ENCODE data around the gene ZCCHC24.
"Not testable (repeated sequence)": the region's sequence is repeated elsewhere in the genome, so short reads cannot be mapped to it uniquely, and the experiment has no call there.

ZCCHC24 gene

DNA sequence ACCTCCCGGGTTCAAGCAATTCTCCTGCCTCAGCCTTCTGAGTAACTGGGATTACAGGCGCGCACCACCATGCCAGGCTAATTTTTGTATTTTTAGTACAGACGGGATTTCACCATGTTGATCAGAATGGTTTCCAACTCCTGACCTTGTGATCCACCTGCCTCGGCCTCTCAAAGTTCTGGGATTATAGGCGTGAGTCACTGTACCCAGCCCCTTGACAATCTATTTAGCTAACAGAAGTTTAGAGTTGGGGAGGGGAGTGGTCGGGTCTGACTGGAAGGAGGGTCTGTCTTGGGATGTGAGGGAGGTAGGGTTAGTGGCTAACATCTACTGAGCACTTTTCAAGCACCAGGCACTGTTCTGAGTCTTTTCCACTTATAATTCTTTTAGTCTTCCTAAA lies 27.0 kb upstream of the ZCCHC24 start:
- no peak for DNase-seq (ENCODE audit: low read depth)

GRCh38 chr10:79471776-79472175 lies 26.4 kb upstream of the ZCCHC24 start:
- DNase-seq (ENCODE audit: low read depth): no peak

DNA sequence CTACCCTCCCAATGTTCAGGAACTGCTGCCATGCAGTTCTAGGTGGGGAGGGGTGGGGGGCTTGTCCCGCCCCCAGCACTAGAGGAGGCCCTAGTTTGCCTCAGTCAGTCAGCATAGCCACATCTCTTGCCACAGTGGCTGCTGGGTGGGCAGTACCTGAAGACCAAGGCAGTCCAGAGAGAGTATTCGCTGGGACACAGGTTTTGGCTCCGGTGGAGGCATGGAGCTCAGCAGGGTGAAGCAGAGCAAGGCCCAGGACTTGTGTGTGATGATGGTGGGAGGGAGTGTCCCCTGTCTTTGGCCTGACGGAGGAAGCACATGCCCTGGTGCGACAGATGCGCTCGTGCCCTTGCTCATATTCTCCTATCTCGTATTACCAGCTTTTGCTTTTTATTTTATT lies 24.7 kb upstream of the ZCCHC24 start:
- DNase-seq (ENCODE audit: low read depth): no peak

- DNase-seq (ENCODE audit: low read depth): no peak
Observed at GRCh38 chr10:79468841-79469585, 23.6 kb upstream of the ZCCHC24 start.

- no peak for DNase-seq (ENCODE audit: low read depth)
Observed at GRCh38 chr10:79468015-79468560, 22.7 kb upstream of the ZCCHC24 start.

DNA sequence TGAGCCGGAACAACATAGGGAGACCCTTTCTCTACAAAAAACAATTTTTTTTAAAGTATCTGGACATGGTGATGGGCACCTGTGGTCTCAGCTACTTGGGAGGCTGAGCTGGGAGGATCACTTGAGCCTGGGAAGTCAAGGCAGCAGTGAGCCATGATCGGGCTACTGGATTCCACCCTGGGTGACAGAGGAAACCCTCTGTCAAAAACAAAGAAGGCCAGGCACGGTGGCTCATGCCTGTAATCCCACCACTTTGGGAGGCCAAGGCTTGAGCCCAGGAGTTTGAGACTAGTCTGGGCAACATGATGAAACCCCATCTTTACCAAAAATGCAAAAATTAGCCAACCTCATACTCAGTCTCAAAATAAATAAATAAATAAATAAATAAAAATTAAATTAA lies 19.9 kb upstream of the ZCCHC24 start:
- DNase-seq (ENCODE audit: low read depth): no peak

DNA sequence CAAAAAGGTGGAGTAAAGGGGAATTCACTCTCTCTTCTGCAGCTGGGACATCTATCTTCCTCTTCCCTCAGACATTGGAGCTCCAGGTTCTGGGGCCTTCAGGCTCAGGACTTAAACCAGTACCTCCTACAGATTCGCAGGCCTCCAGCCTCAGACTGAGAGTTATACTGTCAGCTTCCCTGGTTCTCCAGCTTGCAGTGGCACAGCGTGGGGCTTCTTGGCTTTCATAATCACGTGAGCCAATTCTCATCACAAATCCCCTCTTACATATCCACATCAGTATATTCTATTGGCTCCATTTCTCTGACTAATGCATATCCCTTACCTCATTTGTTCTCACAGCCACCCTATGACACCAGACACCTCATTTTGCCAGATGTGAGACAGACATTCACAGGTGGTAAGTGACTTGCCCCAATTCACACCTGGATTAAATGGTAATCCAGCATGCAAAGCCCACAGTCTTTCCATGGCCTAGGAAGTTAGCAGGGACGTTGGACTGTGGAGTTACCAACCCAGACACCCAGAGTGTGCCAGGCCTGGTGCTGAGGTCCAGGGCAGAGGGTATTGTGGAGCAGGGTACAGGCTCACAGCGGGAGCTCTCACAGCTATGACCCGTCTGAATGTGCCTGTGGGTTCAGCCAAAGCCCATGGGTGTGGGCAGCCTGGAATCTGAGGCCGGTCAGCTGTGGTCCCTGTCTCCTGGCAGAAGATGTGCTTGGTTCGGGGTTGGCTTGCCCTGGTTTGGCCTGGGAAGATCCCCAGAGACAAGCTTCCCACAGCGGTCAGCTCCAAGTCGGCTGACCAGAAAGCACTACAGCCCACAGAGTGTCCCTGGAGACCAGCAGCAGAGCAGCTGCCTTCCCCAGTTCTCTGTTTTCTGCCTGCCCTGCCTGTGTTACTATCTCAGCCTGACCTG lies 18.4 kb upstream of the ZCCHC24 start:
- no peak for DNase-seq (ENCODE audit: low read depth)

- no peak for DNase-seq (ENCODE audit: low read depth)
Observed at GRCh38 chr10:79460687-79461086, 15.3 kb upstream of the ZCCHC24 start.

DNA sequence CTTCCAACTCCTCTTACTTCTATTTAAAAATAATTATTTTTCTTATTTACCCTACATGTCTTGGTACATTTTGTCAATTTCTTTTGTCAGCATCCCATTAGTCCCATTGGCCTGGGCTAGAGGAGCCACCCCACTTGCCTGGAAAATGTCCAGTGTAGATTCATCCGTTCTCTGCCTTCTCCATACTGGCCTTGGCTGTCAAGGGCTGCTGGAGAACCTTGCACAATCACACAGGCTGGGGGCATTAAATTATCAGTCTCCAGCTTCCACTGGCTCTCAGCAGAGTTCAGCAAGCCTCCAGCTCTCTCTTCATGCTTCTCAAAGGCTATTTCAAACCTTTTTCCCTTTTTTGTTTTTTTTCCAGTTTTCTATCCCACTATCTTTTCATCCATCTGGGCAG lies 13.8 kb upstream of the ZCCHC24 start:
- no peak for DNase-seq (ENCODE audit: low read depth)

GRCh38 chr10:79458483-79458882 lies 13.1 kb upstream of the ZCCHC24 start:
- no peak for DNase-seq (ENCODE audit: low read depth)

GRCh38 chr10:79457256-79457785 lies 11.9 kb upstream of the ZCCHC24 start:
- no peak for DNase-seq (ENCODE audit: low read depth)

GRCh38 chr10:79454259-79454658 lies 8.8 kb upstream of the ZCCHC24 start:
- DNase-seq (ENCODE audit: low read depth): no peak

GRCh38 chr10:79453392-79453791 lies 8.0 kb upstream of the ZCCHC24 start:
- no peak for DNase-seq (ENCODE audit: low read depth)

DNA sequence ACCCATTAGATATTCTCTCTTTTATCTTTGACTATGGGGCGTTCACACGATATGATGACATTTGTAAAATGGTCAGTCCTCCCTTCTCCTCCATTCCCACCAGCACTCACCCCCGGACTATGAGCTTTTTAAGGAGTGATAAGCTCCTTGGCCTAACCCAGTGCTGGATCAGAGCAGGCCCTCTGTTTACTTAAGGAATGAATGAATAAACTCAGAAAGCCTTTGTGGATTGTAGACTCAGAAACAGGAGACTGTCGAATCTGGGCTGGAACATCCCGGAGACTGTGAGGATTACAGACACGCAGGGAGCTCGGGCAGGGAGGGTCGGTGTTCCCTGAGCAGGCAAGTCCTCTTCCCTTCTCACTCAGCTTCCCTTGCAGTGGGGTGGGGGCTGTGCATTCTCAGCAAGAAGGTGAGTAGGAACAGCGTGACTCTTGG lies 6.8 kb upstream of the ZCCHC24 start:
- DNase-seq (ENCODE audit: low read depth): no peak

GRCh38 chr10:79451046-79451699 lies 5.7 kb upstream of the ZCCHC24 start:
- DNase-seq (ENCODE audit: low read depth): no peak

DNA sequence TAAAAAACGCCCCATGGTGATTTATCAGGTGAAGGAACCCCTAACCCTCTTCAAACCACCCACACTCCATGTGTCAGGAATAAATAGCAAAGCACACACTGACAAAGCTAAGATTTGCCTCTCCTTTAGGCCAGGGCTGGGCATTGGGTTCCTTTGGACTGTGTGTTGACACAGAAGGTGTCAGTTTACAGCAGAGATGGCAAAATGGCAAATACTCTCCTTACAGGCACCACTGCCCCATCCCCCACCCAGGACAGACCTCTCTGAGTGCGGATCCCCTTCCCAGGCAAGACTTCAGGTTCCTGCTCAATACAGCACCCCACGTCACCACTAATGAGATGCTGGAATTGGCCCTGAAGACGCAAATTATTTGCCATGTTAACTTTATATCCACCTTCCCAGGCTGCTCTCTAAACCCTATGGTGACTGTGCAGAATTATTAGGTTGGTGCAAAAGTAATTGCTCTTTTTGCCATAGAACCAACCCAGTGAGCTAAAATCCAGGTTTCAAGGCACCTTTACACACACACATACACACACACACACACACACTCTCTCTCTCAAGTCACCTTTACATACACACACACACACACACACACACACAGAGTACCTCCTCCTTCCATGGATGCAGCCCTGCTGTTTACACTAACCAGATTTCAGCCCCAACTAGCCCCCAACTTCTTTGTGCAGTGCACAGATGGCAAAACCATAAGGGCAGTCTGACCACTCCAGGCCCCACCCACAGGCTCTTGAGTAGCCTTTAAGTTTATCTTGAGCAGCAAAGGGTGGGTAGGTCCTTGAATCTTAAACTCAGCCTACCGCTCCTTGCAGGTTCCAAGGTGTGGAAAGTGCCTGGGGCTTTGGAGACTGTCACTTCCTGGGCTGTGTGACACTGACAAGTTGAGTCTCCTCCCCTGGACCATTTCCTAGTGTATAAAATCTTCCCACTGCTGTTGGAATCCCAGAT lies 4.0 kb upstream of the ZCCHC24 start:
- DNase-seq (ENCODE audit: low read depth): no peak

- DNase-seq (ENCODE audit: low read depth): no peak
Observed at GRCh38 chr10:79448732-79449049, 3.3 kb upstream of the ZCCHC24 start.

- no peak for DNase-seq (ENCODE audit: low read depth)
Observed at GRCh38 chr10:79447911-79448731, 2.7 kb upstream of the ZCCHC24 start.

GRCh38 chr10:79447249-79447648 lies 1.8 kb upstream of the ZCCHC24 start:
- not testable (repeated sequence) for DNase-seq (ENCODE audit: low read depth)

GRCh38 chr10:79446758-79447084 lies 1.3 kb upstream of the ZCCHC24 start:
- DNase-seq (ENCODE audit: low read depth): no peak

Measured in CMK (cell line).